Measurements from ENCODE around the gene CTDSPL. TPM values are rescaled to one million over a fixed set of nuclear protein-coding genes. Genes with fewer than 3 reads are reported as not detected.

Gene CTDSPL
- total RNA-seq, 1 donor: 34.7 TPM

GRCh38 chr3:37897763-37898162 lies 36.1 kb downstream of the CTDSPL start:
- DNase-seq (ENCODE audit: insufficient read length, low spot score, missing footprints): no peak

GRCh38 chr3:37898424-37898823 lies 36.7 kb downstream of the CTDSPL start:
- Histone ChIP-seq H3K27me3 (ENCODE audit: insufficient read depth, low read length) (no peaks in the 10 kb centered on the region), H3K4me2 (ENCODE audit: insufficient read depth, low read length) (no peak overlapping the region), H2AFZ (ENCODE audit: low read length) (no peak overlapping the region), H3K9me3 (ENCODE audit: low read depth, low read length) (no peaks in the 10 kb centered on the region), H3K79me2 (ENCODE audit: insufficient read depth, low read length) (peaks cover 57% of the 10 kb centered on the region), H4K20me1 (ENCODE audit: insufficient read depth, low read length) (peaks cover 39% of the 10 kb centered on the region), H3K36me3 (ENCODE audit: insufficient read depth, low read length) (peaks cover 3% of the 10 kb centered on the region), H3K27ac (ENCODE audit: low read depth, low read length) (no peak overlapping the region), H3K4me1 (ENCODE audit: insufficient read depth, low read length) (no peaks in the 10 kb centered on the region), H3K4me3 (ENCODE audit: insufficient read depth, low read length) (no peak overlapping the region)
- no peak for DNase-seq (ENCODE audit: insufficient read length, low spot score, missing footprints)
- TF ChIP-seq, protein P1, sequence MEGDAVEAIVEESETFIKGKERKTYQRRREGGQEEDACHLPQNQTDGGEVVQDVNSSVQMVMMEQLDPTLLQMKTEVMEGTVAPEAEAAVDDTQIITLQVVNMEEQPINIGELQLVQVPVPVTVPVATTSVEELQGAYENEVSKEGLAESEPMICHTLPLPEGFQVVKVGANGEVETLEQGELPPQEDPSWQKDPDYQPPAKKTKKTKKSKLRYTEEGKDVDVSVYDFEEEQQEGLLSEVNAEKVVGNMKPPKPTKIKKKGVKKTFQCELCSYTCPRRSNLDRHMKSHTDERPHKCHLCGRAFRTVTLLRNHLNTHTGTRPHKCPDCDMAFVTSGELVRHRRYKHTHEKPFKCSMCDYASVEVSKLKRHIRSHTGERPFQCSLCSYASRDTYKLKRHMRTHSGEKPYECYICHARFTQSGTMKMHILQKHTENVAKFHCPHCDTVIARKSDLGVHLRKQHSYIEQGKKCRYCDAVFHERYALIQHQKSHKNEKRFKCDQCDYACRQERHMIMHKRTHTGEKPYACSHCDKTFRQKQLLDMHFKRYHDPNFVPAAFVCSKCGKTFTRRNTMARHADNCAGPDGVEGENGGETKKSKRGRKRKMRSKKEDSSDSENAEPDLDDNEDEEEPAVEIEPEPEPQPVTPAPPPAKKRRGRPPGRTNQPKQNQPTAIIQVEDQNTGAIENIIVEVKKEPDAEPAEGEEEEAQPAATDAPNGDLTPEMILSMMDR (IDR thresholded peaks at IDR 0.05; ENCODE audit: extremely low read depth, low read depth, low read length): no peak

More at GRCh38 chr3:37897763-37898162, 36.1 kb downstream of the CTDSPL start:
- H4K20me1 ChIP-seq (ENCODE audit: insufficient read depth, low read length): peaks cover 43% of the 10 kb centered on the region
- no peaks in the 10 kb centered on the region for H3K27me3 ChIP-seq (ENCODE audit: insufficient read depth, low read length)
- H3K4me1 ChIP-seq (ENCODE audit: insufficient read depth, low read length): no peaks in the 10 kb centered on the region
- no peaks in the 10 kb centered on the region for H3K9me3 ChIP-seq (ENCODE audit: low read depth, low read length)
- no peak overlapping the region for H3K4me3 ChIP-seq (ENCODE audit: insufficient read depth, low read length)
- no peak overlapping the region for H3K4me2 ChIP-seq (ENCODE audit: insufficient read depth, low read length)
- H3K27ac ChIP-seq (ENCODE audit: low read depth, low read length): no peak overlapping the region
- H3K79me2 ChIP-seq (ENCODE audit: insufficient read depth, low read length): peaks cover 58% of the 10 kb centered on the region
- peaks cover 3% of the 10 kb centered on the region for H3K36me3 ChIP-seq (ENCODE audit: insufficient read depth, low read length)
- TF ChIP-seq, protein P1 (IDR thresholded peaks at IDR 0.05; ENCODE audit: extremely low read depth, low read depth, low read length): no peak
- no peak overlapping the region for H2AFZ ChIP-seq (ENCODE audit: low read length)

GRCh38 chr3:37899101-37899707 lies 37.5 kb downstream of the CTDSPL start:
- TF ChIP-seq, protein P1 (IDR thresholded peaks at IDR 0.05; ENCODE audit: extremely low read depth, low read depth, low read length): no peak
- peaks cover 3% of the 10 kb centered on the region for H3K36me3 ChIP-seq (ENCODE audit: insufficient read depth, low read length)
- H3K4me3 ChIP-seq (ENCODE audit: insufficient read depth, low read length): no peak overlapping the region
- no peaks in the 10 kb centered on the region for H3K4me1 ChIP-seq (ENCODE audit: insufficient read depth, low read length)
- DNase-seq (ENCODE audit: insufficient read length, low spot score, missing footprints): peak; percentile 22
- no peak overlapping the region for H3K27ac ChIP-seq (ENCODE audit: low read depth, low read length)
- H2AFZ ChIP-seq (ENCODE audit: low read length): no peak overlapping the region
- H3K4me2 ChIP-seq (ENCODE audit: insufficient read depth, low read length): no peak overlapping the region
- H3K79me2 ChIP-seq (ENCODE audit: insufficient read depth, low read length): peaks cover 58% of the 10 kb centered on the region
- no peaks in the 10 kb centered on the region for H3K9me3 ChIP-seq (ENCODE audit: low read depth, low read length)
- no peaks in the 10 kb centered on the region for H3K27me3 ChIP-seq (ENCODE audit: insufficient read depth, low read length)
- H4K20me1 ChIP-seq (ENCODE audit: insufficient read depth, low read length): peaks cover 47% of the 10 kb centered on the region

DNA sequence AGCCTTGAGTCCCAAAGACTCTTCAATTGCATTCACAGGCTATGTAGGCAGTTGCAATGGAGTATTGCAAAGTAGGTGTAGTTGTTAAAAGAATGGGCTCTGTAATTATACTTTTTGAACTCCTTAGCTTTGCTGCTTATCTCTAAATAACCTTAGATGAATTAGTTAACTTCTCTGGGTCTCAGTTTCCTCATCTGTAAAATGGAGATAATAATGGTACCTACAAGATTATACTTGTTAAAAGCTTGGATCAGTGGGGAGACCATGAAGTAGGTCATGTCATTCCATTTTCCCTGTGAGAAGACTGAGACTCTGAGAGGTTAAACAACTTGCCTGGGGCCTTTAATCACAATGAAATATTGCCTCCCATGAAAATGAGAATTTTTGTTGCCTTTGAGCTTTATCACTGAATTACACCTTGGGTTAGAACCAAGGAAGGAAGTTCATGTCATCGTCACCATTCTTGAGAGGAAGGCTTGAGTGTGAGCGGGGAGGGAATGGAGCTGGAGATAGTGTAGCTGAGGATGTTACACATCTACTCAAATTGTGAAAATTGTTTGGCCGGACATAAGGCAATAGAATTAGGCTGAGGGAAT lies 38.1 kb downstream of the CTDSPL start:
- TF ChIP-seq, protein P1 (IDR thresholded peaks at IDR 0.05; ENCODE audit: extremely low read depth, low read depth, low read length): no peak
- H3K79me2 ChIP-seq (ENCODE audit: insufficient read depth, low read length): peaks cover 58% of the 10 kb centered on the region
- no peak overlapping the region for H3K27ac ChIP-seq (ENCODE audit: low read depth, low read length)

More for the DNA sequence above, 38.1 kb downstream of the CTDSPL start:
- peaks cover 50% of the 10 kb centered on the region for H4K20me1 ChIP-seq (ENCODE audit: insufficient read depth, low read length)
- H3K36me3 ChIP-seq (ENCODE audit: insufficient read depth, low read length): peaks cover 3% of the 10 kb centered on the region
- H3K9me3 ChIP-seq (ENCODE audit: low read depth, low read length): no peaks in the 10 kb centered on the region
- H3K4me3 ChIP-seq (ENCODE audit: insufficient read depth, low read length): no peak overlapping the region
- H3K27me3 ChIP-seq (ENCODE audit: insufficient read depth, low read length): no peaks in the 10 kb centered on the region
- H2AFZ ChIP-seq (ENCODE audit: low read length): no peak overlapping the region
- DNase-seq (ENCODE audit: insufficient read length, low spot score, missing footprints): no peak
- peaks cover 3% of the 10 kb centered on the region for H3K4me1 ChIP-seq (ENCODE audit: insufficient read depth, low read length)
- no peak overlapping the region for H3K4me2 ChIP-seq (ENCODE audit: insufficient read depth, low read length)

All from osteoblast (primary cell).